Measurements from ENCODE around the gene CEP170B.

Gene CEP170B

GRCh38 chr14:104866451-104867370, 1.6 kb downstream of the CEP170B start:
- DNase-seq (ENCODE audit: low read depth, low spot score): no peak
- peak overlapping the region; percentile 98 for H3K27ac ChIP-seq

GRCh38 chr14:104867371-104868059, 2.4 kb downstream of the CEP170B start:
- no peak for DNase-seq (ENCODE audit: low read depth, low spot score)

GRCh38 chr14:104868060-104868740, 3.1 kb downstream of the CEP170B start:
- H3K27ac ChIP-seq: no peak overlapping the region
- no peak for DNase-seq (ENCODE audit: low read depth, low spot score)

More at GRCh38 chr14:104867371-104868059, 2.4 kb downstream of the CEP170B start:
- no peak overlapping the region for H3K27ac ChIP-seq

GRCh38 chr14:104868811-104869572, 3.9 kb downstream of the CEP170B start:
- no peak for DNase-seq (ENCODE audit: low read depth, low spot score)
- no peak overlapping the region for H3K27ac ChIP-seq

GRCh38 chr14:104869669-104870367, 4.8 kb downstream of the CEP170B start:
- no peak for DNase-seq (ENCODE audit: low read depth, low spot score)
- no peak overlapping the region for H3K27ac ChIP-seq

- DNase-seq (ENCODE audit: low read depth, low spot score): no peak
- H3K27ac ChIP-seq: no peak overlapping the region
Measured at GRCh38 chr14:104870368-104871144, 5.5 kb downstream of the CEP170B start.

- H3K27ac ChIP-seq: no peak overlapping the region
- no peak for DNase-seq (ENCODE audit: low read depth, low spot score)
Measured at GRCh38 chr14:104871145-104871655, 6.1 kb downstream of the CEP170B start.

GRCh38 chr14:104871656-104872468, 6.8 kb downstream of the CEP170B start:
- no peak for DNase-seq (ENCODE audit: low read depth, low spot score)
- no peak overlapping the region for H3K27ac ChIP-seq

- no peak overlapping the region for H3K27ac ChIP-seq
- no peak for DNase-seq (ENCODE audit: low read depth, low spot score)
Measured at GRCh38 chr14:104872469-104873341, 7.6 kb downstream of the CEP170B start.

- DNase-seq (ENCODE audit: low read depth, low spot score): no peak
- no peak overlapping the region for H3K27ac ChIP-seq
Measured at GRCh38 chr14:104873380-104874055, 8.4 kb downstream of the CEP170B start.

GRCh38 chr14:104874110-104874531, 9.1 kb downstream of the CEP170B start:
- DNase-seq (ENCODE audit: low read depth, low spot score): no peak
- H3K27ac ChIP-seq: no peak overlapping the region

- no peak overlapping the region for H3K27ac ChIP-seq
- DNase-seq (ENCODE audit: low read depth, low spot score): no peak
Measured at GRCh38 chr14:104874571-104875411, 9.7 kb downstream of the CEP170B start.

GRCh38 chr14:104875412-104875751, 10.3 kb downstream of the CEP170B start:
- DNase-seq (ENCODE audit: low read depth, low spot score): no peak
- H3K27ac ChIP-seq: no peak overlapping the region

- no peak overlapping the region for H3K27ac ChIP-seq
- no peak for DNase-seq (ENCODE audit: low read depth, low spot score)
Measured at GRCh38 chr14:104875811-104876210, 10.7 kb downstream of the CEP170B start.

- no peak for DNase-seq (ENCODE audit: low read depth, low spot score)
- no peak overlapping the region for H3K27ac ChIP-seq
Measured at GRCh38 chr14:104876251-104876699, 11.2 kb downstream of the CEP170B start.

Data from epithelial cell of prostate (primary cell).